GM23248 (cell line): ENCODE results near the gene AP4E1.
"Not testable (repeated sequence)": the region's sequence is repeated elsewhere in the genome, so short reads cannot be mapped to it uniquely, and the experiment has no call there.

ENCODE experiments used
- EZH2 ChIP-seq: fragments of 200-600 bp; sonication (generic); IDR thresholded peaks from 2 replicates; pipeline ENCODE4 v1.6.1; 2018; ENCODE audit warnings: antibody characterized with exemption, mild to moderate bottlenecking; ENCODE audit not compliant: insufficient read depth, poor library complexity, severe bottlenecking
- EZH2phosphoT487 ChIP-seq: fragments of 200-600 bp; sonication (generic); IDR thresholded peaks from 2 replicates; pipeline ENCODE4 v1.6.1; 2018; ENCODE audit warnings: antibody characterized with exemption, moderate library complexity, mild to moderate bottlenecking, low read depth; ENCODE audit not compliant: insufficient read depth

GRCh38 chr15:51037474-51037873, 129.0 kb downstream of the AP4E1 start:
- TF ChIP-seq EZH2phosphoT487, EZH2: not testable (repeated sequence)
